Ovary (tissue), 9 donors: ENCODE results near the gene CPOX. TPM values are rescaled to one million over a fixed set of nuclear protein-coding genes. Genes with fewer than 3 reads are reported as not detected.

Source experiments
- DNase-seq, 5 donors: peaks; one replicate each; pipeline ENCODE4 v3.0.0-alpha.2; 2019 to 2020
- H3K27ac ChIP-seq, 2 donors: fragments of 200-600 bp; one replicate each; pipeline versions ENCODE4 v1.5.1 to v1.8.0; 2019 to 2022
- H3K27me3 ChIP-seq: fragments of 200-600 bp; one replicate; pipeline ENCODE4 v1.8.0; 2022
- H3K36me3 ChIP-seq: fragments of 200-600 bp; sonication (generic); one replicate; pipeline ENCODE4 v1.5.1; 2019
- H3K4me1 ChIP-seq: one replicate; pipeline ENCODE4 v1.8.1; 2013; ENCODE audit warnings: mild to moderate bottlenecking, moderate library complexity; ENCODE audit not compliant: insufficient read depth
- H3K4me3 ChIP-seq: fragments of 200-600 bp; sonication (generic); one replicate; pipeline ENCODE4 v1.5.1; 2017
- H3K9me3 ChIP-seq, 2 donors: fragments of 200-600 bp in 1 of 2; sonication (generic) in 1 of 2; one replicate each; pipeline versions ENCODE4 v1.5.1 to v1.8.1; 2013 to 2019; ENCODE audit warnings: mild to moderate bottlenecking in 1 of 2, moderate library complexity in 1 of 2
- CTCF ChIP-seq, 3 donors: fragments of 450-650 bp in 2 of 3; fragments of 200-600 bp in 1 of 3; IDR thresholded peaks; one replicate each; pipeline versions ENCODE4 v1.5.1 to v1.8.0; 2016 to 2022; ENCODE audit warnings: antibody characterized with exemption in 3 of 3, mild to moderate bottlenecking in 1 of 3
- EP300 ChIP-seq: sonication (generic); formaldehyde crosslinking; IDR thresholded peaks from one replicate; pipeline ENCODE4 v1.6.1; 2017; ENCODE audit warnings: antibody characterized with exemption
- POLR2A ChIP-seq: fragments of 450-650 bp; IDR thresholded peaks from one replicate; pipeline ENCODE4 v1.6.1; 2017; ENCODE audit warnings: antibody characterized with exemption, mild to moderate bottlenecking, moderate library complexity
- WGBS, 3 donors: extraction: QIAGEN DNeasy Blood & Tissue Kit in 1 of 3; methylation state at CpG; one replicate each; pipeline versions ENCODE4 v1.1.5 to v1.1.7; 2013 to 2017; 5-methylcytosine and 5-hydroxymethylcytosine counted together
- intact Hi-C, 4 donors: fragments of 100-400 bp; cut with DNase I; formaldehyde crosslinking; loops; one replicate each; pipeline versions ENCODE4 v1.11.0 to v1.15.1; 2022 to 2023
- polyA plus RNA-seq, 2 donors: library from polyadenylated mRNA; stranded (reverse); fragments of 200-250 nt in 1 of 2; fragments of 350-450 nt in 1 of 2; fragmentation: Illumina TruSeq in 1 of 2; extraction: RNeasy Lipid Tissue Mini Kit (QIAGEN cat#74804) in 1 of 2; gene quantifications; one replicate each; pipeline ENCODE4 v1.2.3, GENCODE V29; 2013 to 2014
- total RNA-seq, 7 donors: library from RNA; depleted of rRNA in 2 of 7; stranded (reverse); fragments of >200 nt in 2 of 7; fragmentation: NEBNext Ultra II Directional in 3 of 7; extraction: Animal tissue kit (Norgen Biotek cat#: 25700) in 3 of 7; gene quantifications; one replicate each; pipeline versions ENCODE4 v1.1.0 to v1.2.4, GENCODE V29; 2016 to 2023
- donor health status: DM: no; HTN: no; CAD: no; lungs with moderate emphysema.
- donor health status: DM: no; HTN: no; CAD: no.
- donor health status: Bipolar disorder and iron deficiency.
- donor health status: DM: yes; HTN: yes; CAD: no.
- donor health status: DM: no; HTN: no; CAD: no.
- donor health status: DM: yes; HTN: yes; CAD: no.

CPOX gene
- total and polyA plus RNA-seq, 9 donors: 10.6 to 19.9 (median 15.7) TPM

GRCh38 chr3:98551754-98552153, 41.7 kb downstream of the CPOX start:
- no peaks in the 10 kb centered on the region for H3K27me3 ChIP-seq
- no peak overlapping the region for H3K27ac ChIP-seq
- no peak for DNase-seq
- H3K4me1 ChIP-seq: no peaks in the 10 kb centered on the region
- intact Hi-C loops: no loop called here
- no peaks in the 10 kb centered on the region for H3K36me3 ChIP-seq
- H3K9me3 ChIP-seq: no peaks in the 10 kb centered on the region
- TF ChIP-seq POLR2A (no peak), CTCF (IDR thresholded peaks at IDR 0.05) (no peak), EP300 (no peak)
- WGBS, 3 donors: 51 to 58% (median 57%) methylated on average over 3 of the region's 3 CpGs
- no peak overlapping the region for H3K4me3 ChIP-seq

GRCh38 chr3:98551236-98551635, 42.2 kb downstream of the CPOX start:
- intact Hi-C loops: no loop called here
- no peak for DNase-seq
- Histone ChIP-seq H3K4me1 (no peaks in the 10 kb centered on the region), H3K27me3 (no peaks in the 10 kb centered on the region), H3K36me3 (no peaks in the 10 kb centered on the region), H3K9me3 (no peaks in the 10 kb centered on the region), H3K27ac (no peak overlapping the region), H3K4me3 (no peak overlapping the region)
- no peak for TF ChIP-seq EP300
- no peak for TF ChIP-seq CTCF (IDR thresholded peaks at IDR 0.05)
- no peak for TF ChIP-seq POLR2A
- WGBS, 3 donors: 81 to 92% (median 92%) methylated on average over 2 of the region's 2 CpGs

- Histone ChIP-seq H3K27me3 (no peaks in the 10 kb centered on the region), H3K27ac (no peak overlapping the region), H3K4me1 (no peaks in the 10 kb centered on the region), H3K36me3 (no peaks in the 10 kb centered on the region), H3K4me3 (no peak overlapping the region), H3K9me3 (no peaks in the 10 kb centered on the region)
- no peak for DNase-seq
- TF ChIP-seq CTCF (IDR thresholded peaks at IDR 0.05) (no peak), POLR2A (no peak), EP300 (no peak)
- WGBS, 3 donors: 89 to 94% (median 93%) methylated on average over 3 of the region's 3 CpGs
- intact Hi-C loops: no loop called here
These were observed 42.6 kb downstream of the CPOX start for GRCh38 chr3:98550833-98551232.

GRCh38 chr3:98548544-98548943, 44.9 kb downstream of the CPOX start:
- Histone ChIP-seq H3K27me3 (no peaks in the 10 kb centered on the region), H3K27ac (no peak overlapping the region), H3K4me3 (no peak overlapping the region), H3K36me3 (no peaks in the 10 kb centered on the region), H3K9me3 (no peaks in the 10 kb centered on the region), H3K4me1 (no peaks in the 10 kb centered on the region)
- intact Hi-C loops: no loop called here
- no peak for DNase-seq
- TF ChIP-seq POLR2A (no peak), EP300 (no peak), CTCF (IDR thresholded peaks at IDR 0.05) (no peak)
- 63 to 68% (median 67%) methylated on average over 5 of the region's 5 CpGs for WGBS, 3 donors

- no peak for DNase-seq
- Histone ChIP-seq H3K4me3 (no peak overlapping the region), H3K36me3 (no peaks in the 10 kb centered on the region), H3K27me3 (no peaks in the 10 kb centered on the region), H3K27ac (no peak overlapping the region), H3K9me3 (no peaks in the 10 kb centered on the region), H3K4me1 (no peaks in the 10 kb centered on the region)
- TF ChIP-seq CTCF (IDR thresholded peaks at IDR 0.05) (no peak), POLR2A (no peak), EP300 (no peak)
- intact Hi-C loops: no loop called here
- 61 to 73% (median 62%) methylated on average over 5 of the region's 5 CpGs for WGBS, 3 donors
These were observed 47.5 kb downstream of the CPOX start for GRCh38 chr3:98545940-98546339.
